HepG2 (cell line): Measurements from ENCODE around the gene LMCD1. TPM values are rescaled to one million over a fixed set of nuclear protein-coding genes. Genes with fewer than 3 reads are reported as not detected.

Experiments
- ATRX ChIP-seq: sonication (generic); formaldehyde crosslinking; IDR thresholded peaks from 2 replicates; pipeline ENCODE4 v1.4.0; 2020; ENCODE audit warnings: missing genetic modification reagents, borderline replicate concordance
- BRCA1 ChIP-seq: sonication (generic); formaldehyde crosslinking; IDR thresholded peaks from 2 replicates; pipeline ENCODE4 v1.4.0; 2020; ENCODE audit warnings: missing genetic modification reagents
- GATA4 ChIP-seq: sonication (generic); IDR thresholded peaks from 2 replicates; pipeline ENCODE4 v1.6.1; 2016; ENCODE audit warnings: antibody characterized with exemption, low read depth, borderline replicate concordance
- HNRNPH1 ChIP-seq: fragments of 200-400 bp; formaldehyde crosslinking; optimal IDR thresholded peaks from 2 replicates; pipeline ENCODE3; 2017; ENCODE audit warnings: mild to moderate bottlenecking, low read depth, low read length
- HNRNPLL ChIP-seq: fragments of 200-400 bp; formaldehyde crosslinking; IDR thresholded peaks from 2 replicates; pipeline ENCODE4 v1.6.1; 2017; ENCODE audit warnings: mild to moderate bottlenecking, low read depth, low read length; ENCODE audit not compliant: poor library complexity, severe bottlenecking
- KLF12 ChIP-seq: sonication (generic); formaldehyde crosslinking; IDR thresholded peaks from 2 replicates; pipeline ENCODE4 v1.4.0; 2020; ENCODE audit warnings: missing genetic modification reagents, borderline replicate concordance
- NBN ChIP-seq: fragments of 450-650 bp; conservative IDR thresholded peaks from 2 replicates; pipeline ENCODE4 v1.6.1; 2017
- NFIB ChIP-seq: sonication (generic); formaldehyde crosslinking; IDR thresholded peaks from 2 replicates; pipeline ENCODE4 v1.9.0; 2021; ENCODE audit warnings: missing genetic modification reagents, mild to moderate bottlenecking, borderline replicate concordance
- NFKBIZ ChIP-seq: IDR thresholded peaks from 2 replicates; pipeline ENCODE4 v1.6.1; 2018; ENCODE audit warnings: missing genetic modification reagents, missing compliant biosample characterization
- ONECUT2 ChIP-seq: sonication (generic); formaldehyde crosslinking; IDR thresholded peaks from 2 replicates; pipeline ENCODE4 v1.4.0; 2020; ENCODE audit warnings: missing genetic modification reagents
- ZBTB38 ChIP-seq: sonication (generic); formaldehyde crosslinking; IDR thresholded peaks from 2 replicates; pipeline ENCODE4 v1.5.1; 2020; ENCODE audit warnings: mild to moderate bottlenecking, missing genetic modification reagents
- ZIK1 ChIP-seq: sonication (generic); formaldehyde crosslinking; IDR thresholded peaks from 2 replicates; pipeline ENCODE4 v1.5.0; 2020; ENCODE audit warnings: mild to moderate bottlenecking, low read depth, missing genetic modification reagents, borderline replicate concordance
- ZNF256 ChIP-seq: sonication (generic); formaldehyde crosslinking; conservative IDR thresholded peaks from 2 replicates; pipeline ENCODE4 v1.4.0; 2020; ENCODE audit warnings: missing genetic modification reagents
- ZNF382 ChIP-seq: sonication (generic); formaldehyde crosslinking; IDR thresholded peaks from 2 replicates; pipeline ENCODE4 v1.5.0; 2020; ENCODE audit warnings: missing genetic modification reagents, mild to moderate bottlenecking, borderline replicate concordance
- ZNF660 ChIP-seq: sonication (generic); formaldehyde crosslinking; IDR thresholded peaks from 2 replicates; pipeline ENCODE4 v1.5.1; 2020; ENCODE audit warnings: mild to moderate bottlenecking, low read depth, missing genetic modification reagents, borderline replicate concordance
- ZNF879 ChIP-seq: sonication (generic); formaldehyde crosslinking; IDR thresholded peaks from 2 replicates; pipeline ENCODE4 v1.8.1; 2023; ENCODE audit warnings: missing genetic modification reagents
- polyA plus RNA-seq, 8 experiments: library from polyadenylated mRNA; depleted of rRNA in 3 of 8; stranded (reverse) in 7 of 8; unstranded in 1 of 8; fragments of >200 nt; fragmentation: Illumina TruSeq in 4 of 8; extraction: Trizol in 4 of 8; gene quantifications; 2 replicates each; pipeline versions ENCODE4 v1.2.1 to v1.2.3, GENCODE V29; 2011 to 2016; ENCODE audit warnings: low read depth in 4 of 8, missing spikeins in 1 of 8, mixed read lengths in 1 of 8; ENCODE audit not compliant: insufficient read depth in 1 of 8
- total RNA-seq, 5 experiments: library from RNA; depleted of rRNA; stranded (reverse); fragments of >200 nt; fragmentation: Illumina TruSeq; extraction: Trizol; gene quantifications; 2 replicates each; pipeline ENCODE4 v1.2.3, GENCODE V29; 2016; ENCODE audit warnings: low read depth in 1 of 5
- TF ChIP-seq, protein P1 (sequence below), 2 experiments: sonication (generic) in 1 of 2; formaldehyde crosslinking in 1 of 2; IDR thresholded peaks; 2 replicates each; pipeline versions ENCODE4 v1.4.0 to v1.6.1; 2018 to 2020; ENCODE audit warnings: missing genetic modification reagents in 2 of 2, borderline replicate concordance in 1 of 2, low read depth in 1 of 2, mild to moderate bottlenecking in 1 of 2, missing biosample characterization in 1 of 2
- TF ChIP-seq, protein P2 (sequence below): sonication (generic); formaldehyde crosslinking; IDR thresholded peaks from 2 replicates; pipeline ENCODE4 v1.5.1; 2020; ENCODE audit warnings: mild to moderate bottlenecking, moderate library complexity, missing genetic modification reagents
- TF ChIP-seq, protein P3 (sequence below): sonication (generic); IDR thresholded peaks from 2 replicates; pipeline ENCODE4 v1.6.1; 2016; ENCODE audit warnings: low read depth, borderline replicate concordance
- TF ChIP-seq, protein P4 (sequence below): sonication (generic); formaldehyde crosslinking; IDR thresholded peaks from 2 replicates; pipeline ENCODE4 v1.8.1; 2023; ENCODE audit warnings: mild to moderate bottlenecking, missing genetic modification reagents
- TF ChIP-seq, protein P5 (sequence below): sonication (generic); formaldehyde crosslinking; IDR thresholded peaks from 2 replicates; pipeline ENCODE4 v1.4.0; 2020; ENCODE audit warnings: mild to moderate bottlenecking, missing genetic modification reagents

LMCD1 gene
- total and polyA plus RNA-seq, 2 of the 13 experiments (the other 11 are each of a cell fraction or from before 2014, with no cell fraction given), result 6.2 to 7.1 TPM

DNA sequence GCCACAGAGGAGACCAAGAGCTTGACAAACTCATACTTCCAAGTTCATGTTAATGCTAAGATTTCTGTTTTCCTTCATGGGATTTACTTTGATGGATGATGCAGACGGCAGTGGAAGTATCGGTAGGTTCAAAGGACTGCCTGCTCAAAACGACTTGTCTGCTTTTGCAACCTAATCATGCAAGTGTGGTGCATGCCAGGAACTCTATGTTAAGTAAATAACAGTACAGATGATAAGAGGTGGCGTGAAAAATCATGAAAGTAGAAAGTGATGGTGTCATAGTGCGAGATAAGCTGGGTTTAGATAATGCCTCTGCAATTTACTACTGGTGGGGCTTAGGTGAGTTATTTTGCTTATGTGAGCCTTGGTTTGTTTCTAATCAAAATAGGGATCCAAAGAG is 14.7 kb upstream of the LMCD1 start (continued):
- TF ChIP-seq, protein P1, sequence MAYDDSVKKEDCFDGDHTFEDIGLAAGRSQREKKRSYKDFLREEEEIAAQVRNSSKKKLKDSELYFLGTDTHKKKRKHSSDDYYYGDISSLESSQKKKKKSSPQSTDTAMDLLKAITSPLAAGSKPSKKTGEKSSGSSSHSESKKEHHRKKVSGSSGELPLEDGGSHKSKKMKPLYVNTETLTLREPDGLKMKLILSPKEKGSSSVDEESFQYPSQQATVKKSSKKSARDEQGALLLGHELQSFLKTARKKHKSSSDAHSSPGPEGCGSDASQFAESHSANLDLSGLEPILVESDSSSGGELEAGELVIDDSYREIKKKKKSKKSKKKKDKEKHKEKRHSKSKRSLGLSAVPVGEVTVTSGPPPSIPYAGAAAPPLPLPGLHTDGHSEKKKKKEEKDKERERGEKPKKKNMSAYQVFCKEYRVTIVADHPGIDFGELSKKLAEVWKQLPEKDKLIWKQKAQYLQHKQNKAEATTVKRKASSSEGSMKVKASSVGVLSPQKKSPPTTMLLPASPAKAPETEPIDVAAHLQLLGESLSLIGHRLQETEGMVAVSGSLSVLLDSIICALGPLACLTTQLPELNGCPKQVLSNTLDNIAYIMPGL (CRISPR knock-in tag; IDR thresholded peaks at IDR 0.05; ENCODE audit: borderline replicate concordance in 1 of 2, low read depth in 1 of 2), result no peak
- peak; percentile 65; the same call in 1 of the 2 replicates for TF ChIP-seq NFKBIZ (CRISPR knock-in tag)
- TF ChIP-seq ATRX (CRISPR knock-in tag), result no peak
- no peak for TF ChIP-seq NBN
- TF ChIP-seq ZNF879 (CRISPR knock-in tag), result no peak
- TF ChIP-seq GATA4, result peak; percentile 95
- TF ChIP-seq, protein P2, sequence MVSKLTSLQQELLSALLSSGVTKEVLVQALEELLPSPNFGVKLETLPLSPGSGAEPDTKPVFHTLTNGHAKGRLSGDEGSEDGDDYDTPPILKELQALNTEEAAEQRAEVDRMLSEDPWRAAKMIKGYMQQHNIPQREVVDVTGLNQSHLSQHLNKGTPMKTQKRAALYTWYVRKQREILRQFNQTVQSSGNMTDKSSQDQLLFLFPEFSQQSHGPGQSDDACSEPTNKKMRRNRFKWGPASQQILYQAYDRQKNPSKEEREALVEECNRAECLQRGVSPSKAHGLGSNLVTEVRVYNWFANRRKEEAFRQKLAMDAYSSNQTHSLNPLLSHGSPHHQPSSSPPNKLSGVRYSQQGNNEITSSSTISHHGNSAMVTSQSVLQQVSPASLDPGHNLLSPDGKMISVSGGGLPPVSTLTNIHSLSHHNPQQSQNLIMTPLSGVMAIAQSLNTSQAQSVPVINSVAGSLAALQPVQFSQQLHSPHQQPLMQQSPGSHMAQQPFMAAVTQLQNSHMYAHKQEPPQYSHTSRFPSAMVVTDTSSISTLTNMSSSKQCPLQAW, result no peak
- TF ChIP-seq ZIK1, result no peak
- TF ChIP-seq, protein P3, sequence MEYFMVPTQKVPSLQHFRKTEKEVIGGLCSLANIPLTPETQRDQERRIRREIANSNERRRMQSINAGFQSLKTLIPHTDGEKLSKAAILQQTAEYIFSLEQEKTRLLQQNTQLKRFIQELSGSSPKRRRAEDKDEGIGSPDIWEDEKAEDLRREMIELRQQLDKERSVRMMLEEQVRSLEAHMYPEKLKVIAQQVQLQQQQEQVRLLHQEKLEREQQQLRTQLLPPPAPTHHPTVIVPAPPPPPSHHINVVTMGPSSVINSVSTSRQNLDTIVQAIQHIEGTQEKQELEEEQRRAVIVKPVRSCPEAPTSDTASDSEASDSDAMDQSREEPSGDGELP, result peak; percentile 53; the same call in 1 of the 2 replicates
- TF ChIP-seq, protein P4, sequence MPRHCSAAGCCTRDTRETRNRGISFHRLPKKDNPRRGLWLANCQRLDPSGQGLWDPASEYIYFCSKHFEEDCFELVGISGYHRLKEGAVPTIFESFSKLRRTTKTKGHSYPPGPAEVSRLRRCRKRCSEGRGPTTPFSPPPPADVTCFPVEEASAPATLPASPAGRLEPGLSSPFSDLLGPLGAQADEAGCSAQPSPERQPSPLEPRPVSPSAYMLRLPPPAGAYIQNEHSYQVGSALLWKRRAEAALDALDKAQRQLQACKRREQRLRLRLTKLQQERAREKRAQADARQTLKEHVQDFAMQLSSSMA, result no peak
- TF ChIP-seq HNRNPLL, result no peak
- TF ChIP-seq BRCA1 (CRISPR knock-in tag), result no peak
- TF ChIP-seq, protein P5, sequence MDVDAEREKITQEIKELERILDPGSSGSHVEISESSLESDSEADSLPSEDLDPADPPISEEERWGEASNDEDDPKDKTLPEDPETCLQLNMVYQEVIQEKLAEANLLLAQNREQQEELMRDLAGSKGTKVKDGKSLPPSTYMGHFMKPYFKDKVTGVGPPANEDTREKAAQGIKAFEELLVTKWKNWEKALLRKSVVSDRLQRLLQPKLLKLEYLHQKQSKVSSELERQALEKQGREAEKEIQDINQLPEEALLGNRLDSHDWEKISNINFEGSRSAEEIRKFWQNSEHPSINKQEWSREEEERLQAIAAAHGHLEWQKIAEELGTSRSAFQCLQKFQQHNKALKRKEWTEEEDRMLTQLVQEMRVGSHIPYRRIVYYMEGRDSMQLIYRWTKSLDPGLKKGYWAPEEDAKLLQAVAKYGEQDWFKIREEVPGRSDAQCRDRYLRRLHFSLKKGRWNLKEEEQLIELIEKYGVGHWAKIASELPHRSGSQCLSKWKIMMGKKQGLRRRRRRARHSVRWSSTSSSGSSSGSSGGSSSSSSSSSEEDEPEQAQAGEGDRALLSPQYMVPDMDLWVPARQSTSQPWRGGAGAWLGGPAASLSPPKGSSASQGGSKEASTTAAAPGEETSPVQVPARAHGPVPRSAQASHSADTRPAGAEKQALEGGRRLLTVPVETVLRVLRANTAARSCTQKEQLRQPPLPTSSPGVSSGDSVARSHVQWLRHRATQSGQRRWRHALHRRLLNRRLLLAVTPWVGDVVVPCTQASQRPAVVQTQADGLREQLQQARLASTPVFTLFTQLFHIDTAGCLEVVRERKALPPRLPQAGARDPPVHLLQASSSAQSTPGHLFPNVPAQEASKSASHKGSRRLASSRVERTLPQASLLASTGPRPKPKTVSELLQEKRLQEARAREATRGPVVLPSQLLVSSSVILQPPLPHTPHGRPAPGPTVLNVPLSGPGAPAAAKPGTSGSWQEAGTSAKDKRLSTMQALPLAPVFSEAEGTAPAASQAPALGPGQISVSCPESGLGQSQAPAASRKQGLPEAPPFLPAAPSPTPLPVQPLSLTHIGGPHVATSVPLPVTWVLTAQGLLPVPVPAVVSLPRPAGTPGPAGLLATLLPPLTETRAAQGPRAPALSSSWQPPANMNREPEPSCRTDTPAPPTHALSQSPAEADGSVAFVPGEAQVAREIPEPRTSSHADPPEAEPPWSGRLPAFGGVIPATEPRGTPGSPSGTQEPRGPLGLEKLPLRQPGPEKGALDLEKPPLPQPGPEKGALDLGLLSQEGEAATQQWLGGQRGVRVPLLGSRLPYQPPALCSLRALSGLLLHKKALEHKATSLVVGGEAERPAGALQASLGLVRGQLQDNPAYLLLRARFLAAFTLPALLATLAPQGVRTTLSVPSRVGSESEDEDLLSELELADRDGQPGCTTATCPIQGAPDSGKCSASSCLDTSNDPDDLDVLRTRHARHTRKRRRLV (CRISPR knock-in tag), result no peak
- no peak for TF ChIP-seq KLF12
- no peak for TF ChIP-seq ZBTB38 (CRISPR knock-in tag)
- no peak for TF ChIP-seq ZNF256 (CRISPR knock-in tag)
- no peak for TF ChIP-seq HNRNPH1
- TF ChIP-seq ZNF382, result no peak
- TF ChIP-seq NFIB (CRISPR knock-in tag), result no peak
- TF ChIP-seq ZNF660 (CRISPR knock-in tag), result no peak
- TF ChIP-seq ONECUT2 (CRISPR knock-in tag), result no peak
